Dendritic cell treated with granulocyte-macrophage colony-stimulating factor and Interleukin-4, amounts not matched to agents 40 ng/mL and 50 ng/mL, for 4 days (primary cell): ENCODE data around the gene PIH1D1.
A peak's percentile ranks its signal among the peaks of the same experiment; 100 is the strongest.

Source experiments
- H3K27ac Mint-ChIP-seq: one replicate; pipeline ENCODE4 v1.8.0; 2022; ENCODE audit warnings: mild to moderate bottlenecking, mixed read lengths
- H3K27me3 Mint-ChIP-seq: one replicate; pipeline ENCODE4 v1.8.0; 2022; ENCODE audit warnings: mild to moderate bottlenecking, mixed read lengths
- H3K36me3 Mint-ChIP-seq: one replicate; pipeline ENCODE4 v1.8.0; 2022; ENCODE audit warnings: low read depth, mixed read lengths
- H3K4me1 Mint-ChIP-seq: one replicate; pipeline ENCODE4 v1.8.0; 2022; ENCODE audit warnings: low read depth, mixed read lengths
- H3K4me3 Mint-ChIP-seq: one replicate; pipeline ENCODE4 v1.8.0; 2022; ENCODE audit warnings: mild to moderate bottlenecking, moderate library complexity, mixed read lengths
- H3K9me3 Mint-ChIP-seq: one replicate; pipeline ENCODE4 v1.8.0; 2022; ENCODE audit warnings: mixed read lengths
- intact Hi-C: fragments of 100-400 bp; cut with micrococcal nuclease; formaldehyde crosslinking; loops from one replicate; pipeline ENCODE4 v1.15.0; 2022

The PIH1D1 gene

DNA sequence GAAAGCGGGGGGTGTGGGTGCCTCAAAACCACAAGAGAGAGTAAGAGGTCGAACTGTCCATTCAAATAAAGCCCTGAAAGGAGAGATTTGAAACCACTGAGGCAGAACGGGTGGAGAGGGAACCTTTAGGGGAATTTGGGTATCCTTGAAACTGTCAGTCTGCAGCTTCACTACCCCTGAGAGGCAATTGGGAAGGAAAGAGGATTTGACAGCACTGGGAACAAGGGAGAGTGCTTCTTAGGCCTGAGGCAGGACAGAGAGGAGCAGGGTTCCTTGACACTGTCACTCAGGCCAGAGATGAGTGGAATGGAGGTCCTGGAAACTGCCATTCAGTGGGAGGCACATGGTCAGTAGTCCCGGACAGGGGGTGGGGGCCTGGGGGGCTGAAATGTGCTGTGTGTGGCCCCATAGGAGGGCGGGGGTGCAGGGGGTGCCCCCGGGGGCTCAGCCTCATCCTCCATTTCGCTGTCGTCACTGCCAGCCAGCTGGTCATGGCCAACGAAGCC is 21.4 kb downstream of the PIH1D1 start:
- intact Hi-C loops: no loop called here
- Mint-ChIP-seq H3K27ac (no peak overlapping the region), H3K4me3 (no peak overlapping the region), H3K27me3 (peaks cover 95% of the 10 kb centered on the region), H3K4me1 (peaks cover 26% of the 10 kb centered on the region), H3K9me3 (no peaks in the 10 kb centered on the region), H3K36me3 (no peaks in the 10 kb centered on the region)

- Mint-ChIP-seq H3K4me3 (no peak overlapping the region), H3K27me3 (peaks cover 95% of the 10 kb centered on the region), H3K4me1 (peaks cover 27% of the 10 kb centered on the region), H3K9me3 (no peaks in the 10 kb centered on the region), H3K27ac (no peak overlapping the region), H3K36me3 (no peaks in the 10 kb centered on the region)
- intact Hi-C loops: no loop called here
Measured at GRCh38 chr19:49428547-49429451, 22.8 kb downstream of the PIH1D1 start.

DNA sequence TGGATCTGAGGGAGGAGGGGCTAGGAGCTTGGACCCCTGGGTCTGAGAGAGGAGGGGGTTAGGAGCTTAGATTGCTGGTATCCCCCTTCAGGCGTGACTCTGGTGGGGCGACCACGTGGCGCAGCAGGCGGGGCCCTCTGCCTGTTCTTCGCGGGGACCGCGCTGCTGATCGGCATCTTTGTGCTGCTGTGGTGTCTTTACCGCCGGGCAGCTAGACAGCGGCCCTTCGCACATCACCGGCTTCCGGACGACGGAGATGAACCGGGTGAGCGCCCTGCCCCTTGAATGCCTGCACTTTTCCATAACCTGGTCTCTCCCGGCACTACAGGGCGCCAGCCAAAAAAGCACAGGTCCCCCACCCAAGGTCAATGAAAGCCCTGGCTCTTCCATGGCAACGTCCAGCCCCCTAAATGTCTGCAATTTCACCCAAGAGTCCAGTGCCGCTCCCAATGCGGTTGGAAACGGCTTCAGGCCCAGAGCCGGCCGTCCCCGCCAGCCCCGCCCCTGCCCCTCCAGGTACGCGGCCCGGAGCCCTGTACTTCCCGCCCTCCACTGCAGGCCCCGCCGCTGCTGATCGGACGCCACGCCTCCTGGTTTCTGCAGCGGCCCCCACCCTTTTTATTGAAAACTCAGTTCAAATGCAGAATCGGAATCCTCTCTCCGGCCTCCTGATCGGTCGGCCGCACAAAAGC is 23.6 kb downstream of the PIH1D1 start:
- Mint-ChIP-seq H3K4me1 (peaks cover 30% of the 10 kb centered on the region), H3K4me3 (no peak overlapping the region), H3K27me3 (peaks cover 94% of the 10 kb centered on the region), H3K36me3 (no peaks in the 10 kb centered on the region), H3K9me3 (no peaks in the 10 kb centered on the region), H3K27ac (no peak overlapping the region)
- intact Hi-C loops: no loop called here

GRCh38 chr19:49427339-49427738 is 24.3 kb downstream of the PIH1D1 start:
- H3K4me1 Mint-ChIP-seq: peaks cover 35% of the 10 kb centered on the region
- no peaks in the 10 kb centered on the region for H3K36me3 Mint-ChIP-seq
- no peak overlapping the region for H3K27ac Mint-ChIP-seq
- intact Hi-C loops: no loop called here
- peaks cover 94% of the 10 kb centered on the region for H3K27me3 Mint-ChIP-seq
- H3K4me3 Mint-ChIP-seq: no peak overlapping the region
- H3K9me3 Mint-ChIP-seq: no peaks in the 10 kb centered on the region

DNA sequence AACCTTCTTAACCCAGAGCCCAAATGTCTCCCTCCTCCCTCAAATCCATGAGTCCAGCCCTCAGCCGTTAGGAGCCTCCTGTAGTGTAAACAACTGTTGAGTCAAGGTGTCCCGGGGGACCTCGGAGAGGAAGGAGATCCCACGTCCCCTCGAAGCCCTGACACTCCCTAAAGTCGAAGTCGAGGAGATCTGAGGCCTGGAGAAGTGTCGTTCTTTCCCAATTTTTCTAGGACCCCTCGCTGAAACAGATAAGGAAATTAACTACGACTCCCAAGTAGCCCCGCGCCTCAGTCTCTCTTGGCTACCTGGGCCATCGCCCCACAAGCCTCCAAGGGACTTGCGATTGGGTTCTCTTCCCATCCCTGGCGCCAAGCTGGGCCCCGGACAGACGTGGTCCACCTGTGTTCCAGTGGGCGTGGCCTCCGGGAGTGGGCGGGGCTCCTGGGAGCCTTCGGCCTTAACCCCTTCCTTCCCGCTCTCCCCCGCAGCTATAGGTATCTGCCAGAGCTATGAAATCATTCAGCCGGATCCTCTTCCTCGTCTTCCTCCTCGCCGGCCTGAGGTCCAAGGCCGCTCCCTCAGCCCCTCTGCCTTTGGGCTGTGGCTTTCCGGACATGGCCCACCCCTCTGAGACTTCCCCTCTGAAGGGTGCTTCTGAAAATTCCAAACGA is 25.6 kb downstream of the PIH1D1 start:
- intact Hi-C loops: no loop called here
- Mint-ChIP-seq H3K4me3 (no peak overlapping the region), H3K36me3 (no peaks in the 10 kb centered on the region), H3K27me3 (peaks cover 96% of the 10 kb centered on the region), H3K9me3 (no peaks in the 10 kb centered on the region), H3K4me1 (peaks cover 41% of the 10 kb centered on the region), H3K27ac (no peak overlapping the region)

DNA sequence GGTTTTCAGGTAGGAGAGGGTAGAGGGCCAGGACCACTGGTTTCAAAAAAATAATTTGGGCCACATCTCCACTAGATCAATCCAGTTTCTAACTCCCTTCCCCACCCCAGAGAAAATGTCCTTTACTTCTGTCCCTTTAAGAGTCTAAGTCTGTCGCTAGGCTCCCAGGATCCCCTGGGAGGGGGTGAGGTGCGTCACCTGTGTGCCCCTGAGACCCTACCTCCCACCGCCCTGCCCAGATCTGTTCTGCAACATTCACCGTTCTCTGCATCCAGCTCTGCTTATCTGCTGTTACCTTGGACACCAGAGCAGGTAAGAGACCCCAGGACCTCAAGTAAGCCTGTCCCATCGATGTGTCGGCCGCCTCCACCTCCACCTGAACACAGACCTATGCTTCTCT is 26.4 kb downstream of the PIH1D1 start, which contains the start of gene GFY:
Gene GFY (plus strand): TSS at position 211 of the 400 bp plus-strand sequence. CDS start 1,043 bp downstream, outside the sequence.
- Mint-ChIP-seq H3K9me3 (no peaks in the 10 kb centered on the region), H3K4me1 (peaks cover 46% of the 10 kb centered on the region), H3K4me3 (no peak within 1 kb of the TSS), H3K27me3 (peaks cover 96% of the 10 kb centered on the region), H3K27ac (no peak within 1 kb of the TSS), H3K36me3 (no peaks in the 10 kb centered on the region)
- intact Hi-C loops: no loop called here

GRCh38 chr19:49423985-49424303 is 27.7 kb downstream of the PIH1D1 start:
- Mint-ChIP-seq H3K9me3 (no peaks in the 10 kb centered on the region), H3K4me3 (no peak overlapping the region), H3K27ac (no peak overlapping the region), H3K27me3 (peaks cover 96% of the 10 kb centered on the region), H3K36me3 (no peaks in the 10 kb centered on the region), H3K4me1 (peaks cover 46% of the 10 kb centered on the region)
- intact Hi-C loops: no loop called here

DNA sequence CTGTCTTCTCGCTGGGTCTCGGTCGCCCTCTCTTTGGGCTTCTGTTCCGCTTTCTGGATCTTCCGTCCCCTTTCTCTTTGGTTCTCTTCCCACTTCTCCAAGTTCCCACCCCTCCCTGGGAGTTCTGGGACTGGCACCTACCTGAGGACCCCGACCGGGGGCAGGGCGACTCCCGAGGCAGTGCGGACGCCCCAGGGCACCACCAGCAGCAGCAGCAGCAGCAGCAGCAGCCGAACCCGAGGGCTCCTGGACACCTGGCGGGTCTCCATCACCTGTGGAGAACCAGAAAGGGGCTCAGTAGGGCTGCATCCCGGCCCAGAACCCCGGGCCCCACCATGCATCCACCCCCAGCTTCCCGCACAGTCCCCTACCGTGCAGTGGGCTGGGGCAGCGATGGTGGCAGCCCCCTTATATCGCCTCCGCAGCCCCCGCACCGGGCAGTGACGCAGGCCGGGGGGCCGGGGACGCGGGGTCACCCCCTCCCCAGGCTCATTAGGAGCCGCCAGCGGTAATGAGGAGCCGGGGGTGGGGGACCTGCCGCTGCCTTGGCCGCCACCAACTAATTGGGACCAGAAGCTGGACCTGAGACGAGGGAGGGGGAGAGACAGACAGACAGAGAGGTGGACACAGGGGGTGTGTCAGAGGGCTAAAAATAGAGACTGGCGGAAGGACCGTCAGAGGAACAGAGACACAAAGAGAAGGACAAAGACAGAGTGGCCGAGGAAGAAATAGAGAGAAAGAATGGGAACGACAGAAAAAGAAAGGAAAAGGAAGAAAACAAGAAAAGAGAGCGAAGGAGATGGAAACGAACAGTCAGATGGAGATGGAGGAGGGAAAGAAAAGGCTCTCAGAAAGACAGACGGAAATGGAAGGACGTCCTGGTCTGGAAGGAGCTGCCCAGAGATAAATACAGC is 28.3 kb downstream of the PIH1D1 start, which contains the start of gene PTH2:
Gene PTH2 (minus strand): TSS at position 371 of the 914 bp plus-strand sequence. CDS start 102 bp downstream, at position 269.
- Mint-ChIP-seq H3K36me3 (no peaks in the 10 kb centered on the region), H3K27me3 (peaks cover 95% of the 10 kb centered on the region), H3K4me3 (peak within 1 kb of the TSS; percentile 75), H3K9me3 (no peaks in the 10 kb centered on the region), H3K27ac (peak within 1 kb of the TSS; percentile 73), H3K4me1 (peaks cover 46% of the 10 kb centered on the region)
- intact Hi-C loops: no loop called here

DNA sequence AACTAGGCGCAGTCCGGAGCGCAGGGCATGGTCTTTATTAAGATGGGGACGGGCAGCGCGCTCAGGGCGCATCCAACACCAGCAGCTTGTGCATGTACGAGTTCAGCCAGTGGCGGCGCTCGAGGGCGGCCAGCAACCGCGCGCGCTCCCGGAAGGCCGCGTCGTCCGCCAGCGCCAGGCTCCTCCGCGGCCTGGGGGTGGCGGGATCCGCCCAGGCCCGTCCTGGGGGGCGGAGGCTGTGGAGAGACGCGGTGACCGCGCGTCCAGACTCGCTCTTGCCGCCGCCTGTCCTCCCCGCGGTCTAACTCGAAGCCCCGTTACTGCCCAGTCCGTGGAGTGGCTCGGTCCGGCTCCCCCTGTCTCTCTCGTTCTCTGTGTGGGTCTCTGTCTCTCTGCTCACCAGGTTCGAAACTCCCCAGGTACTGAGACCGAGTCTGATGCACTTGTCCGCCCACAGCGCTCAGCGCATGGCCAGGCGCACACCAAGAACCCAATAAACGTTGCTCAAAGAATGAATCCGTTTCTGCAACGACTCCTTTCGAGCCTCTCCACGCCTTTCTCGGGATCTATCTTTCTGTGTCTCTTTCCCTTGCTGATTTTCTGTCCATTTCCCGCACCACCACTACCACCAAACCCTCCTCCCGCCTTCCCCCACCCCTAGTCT is 29.1 kb downstream of the PIH1D1 start:
- Mint-ChIP-seq H3K4me1 (peaks cover 39% of the 10 kb centered on the region), H3K27me3 (peaks cover 92% of the 10 kb centered on the region), H3K36me3 (no peaks in the 10 kb centered on the region), H3K4me3 (peak overlapping the region; percentile 75), H3K27ac (peak overlapping the region; percentile 73), H3K9me3 (no peaks in the 10 kb centered on the region)
- intact Hi-C loops: no loop called here

DNA sequence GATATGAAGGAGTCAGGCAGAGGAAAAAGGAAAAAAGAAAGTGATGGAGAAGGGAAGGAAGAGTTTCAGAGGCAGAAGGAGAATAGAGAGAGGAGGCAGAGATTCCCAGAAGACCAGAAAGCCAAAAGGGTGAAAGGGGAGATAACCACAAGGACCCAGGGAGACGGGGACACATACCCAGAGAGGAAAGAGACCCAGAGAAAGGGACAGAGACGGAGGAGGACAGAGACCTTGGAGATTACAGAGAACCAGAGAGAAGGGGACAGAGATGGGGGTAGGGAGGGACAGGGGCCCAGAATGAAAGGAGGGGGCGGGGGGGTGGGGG is 29.8 kb downstream of the PIH1D1 start:
- Mint-ChIP-seq H3K4me3 (no peak overlapping the region), H3K4me1 (peaks cover 39% of the 10 kb centered on the region), H3K27me3 (peaks cover 90% of the 10 kb centered on the region), H3K36me3 (no peaks in the 10 kb centered on the region), H3K9me3 (no peaks in the 10 kb centered on the region), H3K27ac (no peak overlapping the region)
- intact Hi-C loops: no loop called here

DNA sequence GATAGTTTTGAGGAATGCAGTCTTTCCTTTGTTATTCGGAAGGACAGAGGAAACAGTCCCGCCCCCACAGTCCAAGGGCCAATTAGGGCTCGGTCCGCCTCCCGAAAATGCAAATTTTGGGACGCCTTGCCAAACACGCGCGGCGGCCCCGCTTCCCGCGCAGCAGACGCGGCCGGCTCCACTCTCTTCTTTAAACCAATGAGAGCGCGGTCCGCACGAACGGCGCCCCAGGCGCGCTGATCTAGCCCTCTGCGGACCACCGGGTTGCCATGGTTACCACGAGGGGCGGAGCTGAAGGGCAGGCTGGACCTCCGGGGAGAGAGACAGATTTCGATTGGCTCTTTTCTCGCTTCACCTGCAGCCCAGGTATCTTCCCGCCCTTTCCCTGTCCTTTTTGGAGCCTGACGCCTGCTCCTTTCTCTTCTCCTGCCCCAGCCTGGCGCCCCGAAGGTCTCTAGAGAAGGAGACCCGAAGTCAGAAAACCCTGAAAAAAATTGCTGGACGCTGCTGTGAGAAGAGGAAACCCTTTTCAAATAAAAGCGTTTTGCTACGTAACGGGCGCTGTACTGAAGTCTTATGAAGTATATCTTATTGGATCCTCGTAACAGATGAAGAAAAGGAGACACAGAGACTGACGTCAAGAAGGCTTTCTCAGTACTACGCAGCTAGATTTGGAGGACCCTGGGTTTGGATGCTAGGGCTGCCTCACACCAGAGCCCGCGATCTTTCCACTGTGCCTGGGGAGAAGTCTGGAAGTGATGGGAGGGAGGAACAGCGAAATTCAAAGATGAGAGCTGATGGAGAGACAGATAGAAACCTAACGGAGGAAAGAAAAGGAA is 30.4 kb downstream of the PIH1D1 start:
- peak overlapping the region; percentile 40 for H3K4me3 Mint-ChIP-seq
- H3K27ac Mint-ChIP-seq: no peak overlapping the region
- peaks cover 87% of the 10 kb centered on the region for H3K27me3 Mint-ChIP-seq
- no peaks in the 10 kb centered on the region for H3K36me3 Mint-ChIP-seq
- intact Hi-C loops: no loop called here
- H3K4me1 Mint-ChIP-seq: peaks cover 34% of the 10 kb centered on the region
- no peaks in the 10 kb centered on the region for H3K9me3 Mint-ChIP-seq

DNA sequence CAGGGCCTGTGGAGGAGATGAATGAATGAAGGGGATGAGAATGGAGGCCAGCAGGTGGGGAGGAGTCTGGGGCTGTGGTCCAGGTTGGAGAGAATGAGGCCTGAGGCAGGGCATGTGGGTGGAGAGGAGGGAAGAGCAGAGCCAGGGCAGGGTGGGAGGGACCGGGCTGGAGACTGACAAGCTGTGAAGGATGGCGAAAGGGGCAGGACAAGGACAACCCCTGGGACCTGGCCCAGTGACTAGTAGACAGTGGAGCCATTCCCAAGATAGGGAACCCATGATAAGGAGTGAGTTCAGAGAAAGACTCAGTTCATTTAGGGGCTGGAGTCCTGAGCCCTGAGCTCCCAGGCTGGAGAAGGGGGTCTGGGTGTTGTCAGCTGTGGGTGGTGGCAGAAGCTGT is 31.4 kb downstream of the PIH1D1 start:
- Mint-ChIP-seq H3K4me1 (peaks cover 32% of the 10 kb centered on the region), H3K4me3 (no peak overlapping the region)
- intact Hi-C loops: no loop called here

More for the DNA sequence above, 31.4 kb downstream of the PIH1D1 start:
- Mint-ChIP-seq H3K9me3 (no peaks in the 10 kb centered on the region), H3K27me3 (peaks cover 80% of the 10 kb centered on the region), H3K27ac (no peak overlapping the region), H3K36me3 (no peaks in the 10 kb centered on the region)
